Hepatocyte (in vitro differentiated cells): ENCODE results near the gene EXD3. TPM values are rescaled to one million over a fixed set of nuclear protein-coding genes. Genes with fewer than 3 reads are reported as not detected.

Experiments
- DNase-seq: peaks from one replicate; pipeline ENCODE4 v3.0.0-alpha.2; 2016; ENCODE audit warnings: low spot score
- H2AFZ ChIP-seq: fragments of 200-600 bp; sonication (generic); 2 replicates; pipeline ENCODE4 v1.6.0; 2016; ENCODE audit warnings: antibody characterized with exemption, mild to moderate bottlenecking
- H3K27ac ChIP-seq: fragments of 200-600 bp; sonication (generic); 2 replicates; pipeline ENCODE4 v1.5.1; 2016; ENCODE audit warnings: mild to moderate bottlenecking
- H3K27me3 ChIP-seq: fragments of 200-600 bp; sonication (generic); 2 replicates; pipeline ENCODE4 v1.6.1; 2016
- H3K36me3 ChIP-seq: fragments of 200-600 bp; sonication (generic); replicated peaks from 2 replicates; pipeline ENCODE4 v1.5.1; 2016; ENCODE audit warnings: low read depth; ENCODE audit not compliant: insufficient read depth
- H3K4me1 ChIP-seq: fragments of 200-600 bp; sonication (generic); 2 replicates; pipeline ENCODE4 v1.5.1; 2016; ENCODE audit warnings: mild to moderate bottlenecking, moderate library complexity; ENCODE audit not compliant: insufficient read depth
- H3K4me2 ChIP-seq: fragments of 200-600 bp; sonication (generic); 2 replicates; pipeline ENCODE4 v1.6.0; 2016
- H3K4me3 ChIP-seq: fragments of 200-600 bp; sonication (generic); 2 replicates; pipeline ENCODE4 v1.5.1; 2016; ENCODE audit warnings: mild to moderate bottlenecking
- H3K79me2 ChIP-seq: fragments of 200-600 bp; sonication (generic); 2 replicates; pipeline ENCODE4 v1.6.0; 2017; ENCODE audit warnings: mild to moderate bottlenecking
- H3K9me2 ChIP-seq: fragments of 200-600 bp; sonication (generic); replicated peaks from 2 replicates; pipeline ENCODE4 v1.6.0; 2017; ENCODE audit warnings: mild to moderate bottlenecking; ENCODE audit not compliant: insufficient read depth
- H3K9me3 ChIP-seq: fragments of 200-600 bp; sonication (generic); 2 replicates; pipeline ENCODE4 v1.5.1; 2016; ENCODE audit warnings: low read depth, mild to moderate bottlenecking
- H4K20me1 ChIP-seq: fragments of 200-600 bp; sonication (generic); 2 replicates; pipeline ENCODE4 v1.6.0; 2016; ENCODE audit warnings: mild to moderate bottlenecking; ENCODE audit not compliant: insufficient read depth, poor library complexity, severe bottlenecking
- CTCF ChIP-seq: fragments of 200-600 bp; sonication (generic); IDR thresholded peaks from 2 replicates; pipeline ENCODE4 v1.5.1; 2016; ENCODE audit warnings: antibody characterized with exemption, mild to moderate bottlenecking; ENCODE audit not compliant: poor library complexity
- EZH2 ChIP-seq: fragments of 200-600 bp; sonication (generic); IDR thresholded peaks from 2 replicates; pipeline ENCODE4 v1.6.1; 2016; ENCODE audit warnings: antibody characterized with exemption, mild to moderate bottlenecking, borderline replicate concordance
- EZH2phosphoT487 ChIP-seq: fragments of 200-600 bp; sonication (generic); IDR thresholded peaks from one replicate; pipeline ENCODE4 v1.6.1; 2018; ENCODE audit warnings: antibody characterized with exemption, mild to moderate bottlenecking, low read depth, moderate library complexity; ENCODE audit not compliant: unreplicated experiment, severe bottlenecking
- WGBS: methylation state at CpG from one replicate; pipeline ENCODE4 v1.1.6; 2016; ENCODE audit warnings: low lambda C conversion rate; ENCODE audit errors: missing lambda C conversion rate; 5-methylcytosine and 5-hydroxymethylcytosine counted together
- polyA plus RNA-seq: library from polyadenylated mRNA; unstranded; fragments of >200 nt; fragmentation: Nextera tagmentation; extraction: Ambion mirVana; gene quantifications from 2 replicates; pipeline ENCODE4 v1.2.1, GENCODE V29; 2016
- total RNA-seq: library from RNA; depleted of rRNA; stranded (reverse); fragments of >200 nt; gene quantifications from 2 replicates; pipeline ENCODE4 v1.2.3, GENCODE V29; 2014

The EXD3 gene
- total and polyA plus RNA-seq, 2 experiments from 2014 or later, result 11.8 to 21.6 TPM

- 97% methylated on average over 12 of the region's 12 CpGs for WGBS
Measured at GRCh38 chr9:137365056-137365455, 57.9 kb downstream of the EXD3 start.

DNA sequence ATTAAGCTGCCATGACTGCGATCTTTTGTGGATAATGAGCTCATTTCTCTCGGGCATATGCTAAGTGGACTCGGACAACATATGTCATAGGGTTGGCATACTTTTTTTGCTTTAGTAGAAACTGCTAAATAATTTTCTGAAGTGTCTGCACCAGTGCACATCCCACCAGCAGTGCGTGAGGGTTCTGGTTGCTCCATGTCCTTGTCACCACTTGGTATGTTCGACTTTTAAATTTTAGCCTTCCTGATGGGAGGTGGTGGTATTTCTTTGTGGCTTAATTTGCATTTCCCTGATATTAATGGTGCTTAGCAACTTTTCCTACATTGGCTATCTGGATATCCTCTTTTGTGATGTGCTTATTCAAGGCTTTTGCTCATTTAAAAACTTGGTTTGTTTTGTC lies 63.1 kb downstream of the EXD3 start:
- no peaks in the 10 kb centered on the region for H3K79me2 ChIP-seq
- H3K27ac ChIP-seq, result no peak overlapping the region
- no peak overlapping the region for H3K4me3 ChIP-seq
- no peaks in the 10 kb centered on the region for H3K9me2 ChIP-seq
- TF ChIP-seq CTCF (no peak), EZH2phosphoT487 (no peak), EZH2 (no peak)
- no peaks in the 10 kb centered on the region for H3K9me3 ChIP-seq
- WGBS, result 92% methylated on average over 5 of the region's 5 CpGs
- H2AFZ ChIP-seq, result no peak overlapping the region
- no peaks in the 10 kb centered on the region for H4K20me1 ChIP-seq
- no peak for DNase-seq
- H3K4me1 ChIP-seq, result no peaks in the 10 kb centered on the region
- H3K4me2 ChIP-seq, result no peak overlapping the region
- no peaks in the 10 kb centered on the region for H3K36me3 ChIP-seq
- no peaks in the 10 kb centered on the region for H3K27me3 ChIP-seq

More at GRCh38 chr9:137365056-137365455, 57.9 kb downstream of the EXD3 start:
- Histone ChIP-seq H3K4me1 (no peaks in the 10 kb centered on the region), H3K4me3 (no peak overlapping the region), H3K4me2 (no peak overlapping the region), H2AFZ (no peak overlapping the region), H3K27ac (no peak overlapping the region), H3K9me2 (no peaks in the 10 kb centered on the region), H3K9me3 (no peaks in the 10 kb centered on the region), H3K36me3 (no peaks in the 10 kb centered on the region), H3K79me2 (no peaks in the 10 kb centered on the region), H4K20me1 (no peaks in the 10 kb centered on the region), H3K27me3 (no peaks in the 10 kb centered on the region)
- DNase-seq, result no peak
- TF ChIP-seq EZH2 (no peak), CTCF (no peak), EZH2phosphoT487 (no peak)

DNA sequence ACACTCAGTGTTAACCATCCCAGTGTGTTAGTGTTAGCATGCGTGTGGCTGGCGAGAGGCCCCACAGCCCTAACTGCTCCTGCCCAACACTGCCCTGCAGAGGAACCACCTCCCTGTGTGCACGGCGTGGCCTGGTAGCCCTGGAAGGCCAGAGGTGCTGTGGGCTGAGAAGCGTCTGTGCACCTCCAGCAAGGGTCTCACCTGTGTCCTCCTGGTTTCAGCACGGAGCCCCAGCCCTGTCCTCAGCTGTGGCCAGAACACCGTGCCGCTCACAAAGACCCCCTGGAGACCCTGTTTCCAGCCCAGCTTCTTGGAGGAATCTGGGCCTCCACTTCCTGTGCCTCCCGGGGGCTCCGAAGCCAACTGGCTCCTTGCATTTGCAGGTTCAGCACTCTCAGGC lies 64.8 kb downstream of the EXD3 start:
- Histone ChIP-seq H3K4me2 (no peak overlapping the region), H3K9me3 (no peaks in the 10 kb centered on the region), H3K9me2 (no peaks in the 10 kb centered on the region), H3K4me3 (no peak overlapping the region), H2AFZ (no peak overlapping the region), H3K4me1 (no peaks in the 10 kb centered on the region), H3K79me2 (no peaks in the 10 kb centered on the region), H3K36me3 (no peaks in the 10 kb centered on the region), H4K20me1 (no peaks in the 10 kb centered on the region), H3K27ac (no peak overlapping the region), H3K27me3 (no peaks in the 10 kb centered on the region)
- no peak for DNase-seq
- TF ChIP-seq EZH2phosphoT487 (no peak), CTCF (no peak), EZH2 (no peak)
- 96% methylated on average over 10 of the region's 10 CpGs for WGBS

- Histone ChIP-seq H3K79me2 (no peaks in the 10 kb centered on the region), H3K36me3 (no peaks in the 10 kb centered on the region), H3K27me3 (no peaks in the 10 kb centered on the region), H3K27ac (no peak overlapping the region), H3K9me2 (no peaks in the 10 kb centered on the region), H4K20me1 (no peaks in the 10 kb centered on the region), H3K4me3 (no peak overlapping the region), H2AFZ (no peak overlapping the region), H3K4me2 (no peak overlapping the region), H3K9me3 (no peaks in the 10 kb centered on the region), H3K4me1 (no peaks in the 10 kb centered on the region)
- no peak for TF ChIP-seq EZH2
- TF ChIP-seq EZH2phosphoT487, result no peak
- no peak for TF ChIP-seq CTCF
- DNase-seq, result no peak
- WGBS, result 83% methylated on average over 4 of the region's 4 CpGs
Measured at GRCh38 chr9:137357166-137357565, 65.8 kb downstream of the EXD3 start.
